GM13976 (cell line): ENCODE results near the gene ATP2B3.

ENCODE experiments used
- DNase-seq: peaks from one replicate; pipeline ENCODE4 v3.0.0; 2012; ENCODE audit warnings: low spot score
- CTCF ChIP-seq: IDR thresholded peaks from 2 replicates; pipeline ENCODE4 v1.5.1; 2012; ENCODE audit warnings: borderline replicate concordance, mild to moderate bottlenecking; ENCODE audit not compliant: insufficient read depth; ENCODE audit errors: extremely low read depth, missing control alignments, control extremely low read depth
- in situ Hi-C: fragments of 300-500 bp; cut with MboI; formaldehyde crosslinking; loops from one replicate; pipeline ENCODE4 v1.12.0; 2022; ENCODE audit warnings: low sequenced_read_pairs, mixed read lengths, inconsistent platforms; ENCODE audit not compliant: unreplicated experiment

The ATP2B3 gene

GRCh38 chrX:153517946-153518834, 748 bp downstream of the ATP2B3 start:
- DNase-seq = no peak
- in situ Hi-C loops = no loop called here
- TF ChIP-seq CTCF = no peak

DNA sequence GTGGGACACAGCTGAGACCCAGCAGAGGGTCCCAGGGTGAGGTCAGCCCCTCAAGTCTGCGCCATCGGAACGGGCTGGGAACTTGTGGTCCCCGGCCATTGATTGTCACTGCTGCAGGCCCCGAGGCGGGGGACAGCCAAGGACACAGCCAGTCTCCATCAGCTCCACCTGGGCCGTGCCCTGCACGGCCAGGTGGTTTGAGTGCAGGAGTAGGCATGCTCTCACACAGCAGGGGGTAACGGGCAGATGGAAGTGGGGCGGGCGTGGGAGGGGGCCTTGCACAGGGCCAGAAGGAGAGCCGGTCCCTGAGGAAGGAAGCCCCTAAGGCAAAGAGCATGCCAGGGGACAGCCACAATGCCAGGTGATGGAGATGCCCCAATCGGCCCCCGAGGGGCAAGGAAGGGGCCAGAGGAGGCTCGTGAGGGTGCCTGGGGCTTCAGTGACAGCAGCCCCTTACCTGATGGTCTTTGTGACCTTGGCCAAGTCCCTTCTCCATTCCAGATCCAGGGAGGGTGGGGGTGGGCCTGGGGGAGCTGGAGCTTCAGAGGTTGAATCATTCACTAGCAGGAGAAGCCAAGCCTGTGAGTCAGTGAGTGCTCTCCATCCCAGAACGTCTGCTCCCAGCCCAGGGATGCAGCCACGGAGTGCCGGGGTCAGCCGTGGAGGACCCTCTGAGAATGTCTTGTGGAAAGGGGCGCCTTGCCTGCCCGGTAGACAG, 2.3 kb downstream of the ATP2B3 start:
- no peak for TF ChIP-seq CTCF
- in situ Hi-C loops = no loop called here
- DNase-seq = no peak

DNA sequence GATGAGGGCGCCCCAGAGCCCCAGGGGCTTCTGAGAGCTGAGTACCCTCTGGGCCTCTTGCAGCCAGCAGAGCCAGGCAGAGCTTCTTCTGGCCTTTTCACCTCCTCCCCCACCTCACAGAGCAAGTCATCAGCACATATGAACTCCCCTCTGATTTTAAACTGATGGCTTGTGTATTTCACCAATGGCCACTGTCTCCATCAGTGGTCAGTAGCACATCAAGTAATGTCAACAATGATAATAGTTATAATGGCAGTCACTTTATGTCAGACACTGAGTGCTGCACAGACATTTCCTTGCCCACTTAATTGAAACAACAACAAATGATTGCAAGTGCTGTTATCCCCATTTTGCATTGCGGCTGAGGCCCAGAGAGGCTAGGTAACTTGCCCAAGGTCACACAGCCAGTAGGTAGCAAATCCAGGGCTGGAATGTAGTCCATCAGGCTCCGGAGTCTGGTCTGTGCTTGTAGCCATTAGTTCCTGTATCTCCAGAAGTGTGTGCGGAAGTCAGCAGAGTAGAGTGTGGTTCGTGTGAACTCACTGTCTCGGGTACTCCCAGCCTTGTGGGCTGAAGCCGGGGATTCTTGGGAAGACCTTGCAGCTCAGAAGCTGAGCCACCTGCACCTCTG, 3.0 kb downstream of the ATP2B3 start:
- in situ Hi-C loops = no loop called here
- TF ChIP-seq CTCF = no peak
- DNase-seq = no peak

DNA sequence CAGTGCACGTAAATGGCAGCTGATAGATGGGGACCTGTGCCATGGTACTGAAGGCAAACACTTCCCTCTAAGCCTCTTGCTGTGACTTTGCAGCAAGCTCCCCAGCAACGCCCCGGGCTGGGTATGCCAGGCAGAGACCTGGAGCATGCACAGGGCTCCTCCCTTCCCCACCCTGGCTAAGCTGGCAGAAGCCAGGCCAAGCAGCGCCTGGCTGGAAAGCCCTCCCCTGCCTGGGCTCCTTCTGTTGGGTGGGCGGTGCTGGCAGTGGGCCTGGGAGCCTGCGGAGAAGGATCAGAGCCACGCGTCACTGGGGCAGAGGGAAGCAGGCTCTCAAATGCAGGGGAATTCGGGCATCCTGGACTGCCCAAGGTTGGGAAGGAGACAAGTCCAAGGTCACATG, 3.6 kb downstream of the ATP2B3 start:
- in situ Hi-C loops = no loop called here
- DNase-seq = no peak
- no peak for TF ChIP-seq CTCF

GRCh38 chrX:153522259-153522658, 4.8 kb downstream of the ATP2B3 start:
- no peak for DNase-seq
- no peak for TF ChIP-seq CTCF
- in situ Hi-C loops = no loop called here

DNA sequence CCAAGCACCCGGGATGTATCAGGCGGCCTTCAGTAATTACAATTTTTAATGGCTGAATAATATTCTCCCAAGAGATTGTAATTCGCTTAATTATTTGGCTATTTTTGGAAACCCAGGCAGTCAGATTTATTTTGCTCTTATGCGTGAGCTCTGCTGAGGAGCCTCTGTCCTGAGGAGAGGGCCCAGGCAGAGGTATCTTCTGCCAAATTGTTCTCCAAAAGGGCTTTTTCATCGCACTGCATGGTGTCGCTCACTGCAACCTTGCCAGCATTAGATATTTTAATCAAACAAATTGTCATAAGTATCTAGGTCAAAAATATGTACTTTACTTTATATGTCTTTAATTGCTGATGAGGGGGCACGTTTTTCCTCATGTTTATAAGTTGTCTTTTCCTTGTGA, 5.8 kb downstream of the ATP2B3 start:
- in situ Hi-C loops = no loop called here
- TF ChIP-seq CTCF = no peak
- DNase-seq = no peak
